Thoracic aorta (tissue), 2 donors: ENCODE data around the gene KIF1B. TPM values are rescaled to one million over a fixed set of nuclear protein-coding genes. Genes with fewer than 3 reads are reported as not detected.

ENCODE experiments used
- ATAC-seq: fragments of 150-250 bp; one replicate; pipeline ENCODE4 v1.8.0; 2017; ENCODE audit warnings: low read depth; ENCODE audit not compliant: insufficient number of reproducible peaks, low FRiP score
- DNase-seq: peaks from one replicate; pipeline ENCODE4 v3.0.0-alpha.2; 2020; ENCODE audit warnings: low spot score
- H3K27ac ChIP-seq, 2 donors: fragments of 200-600 bp; sonication (generic); 1 replicate in 1 of 2; 2 replicates in 1 of 2; pipeline ENCODE4 v1.5.1; 2016; ENCODE audit warnings: mild to moderate bottlenecking in 2 of 2, moderate library complexity in 2 of 2
- H3K27me3 ChIP-seq: fragments of 200-600 bp; sonication (generic); replicated peaks from 2 replicates; pipeline ENCODE4 v1.6.0; 2016; ENCODE audit warnings: mild to moderate bottlenecking; ENCODE audit not compliant: insufficient read depth
- H3K36me3 ChIP-seq: fragments of 200-600 bp; sonication (generic); one replicate; pipeline ENCODE4 v1.5.1; 2016
- H3K4me1 ChIP-seq, 2 donors: fragments of 200-600 bp; sonication (generic); 1 replicate in 1 of 2; 2 replicates in 1 of 2; pipeline versions ENCODE4 v1.5.1 to v1.6.0; 2016; ENCODE audit warnings: low read depth in 2 of 2, mild to moderate bottlenecking in 1 of 2; ENCODE audit not compliant: control insufficient read depth in 1 of 2
- H3K4me3 ChIP-seq: fragments of 200-600 bp; sonication (generic); 2 replicates; pipeline ENCODE4 v1.5.1; 2016; ENCODE audit warnings: mild to moderate bottlenecking
- H3K9me3 ChIP-seq: fragments of 200-600 bp; sonication (generic); 2 replicates; pipeline ENCODE4 v1.5.1; 2016
- CTCF ChIP-seq: fragments of 200-600 bp; sonication (generic); IDR thresholded peaks from one replicate; pipeline ENCODE4 v1.5.1; 2019; ENCODE audit warnings: antibody characterized with exemption
- total RNA-seq, 2 donors: library from RNA; depleted of rRNA; stranded (reverse); fragments of >200 nt; gene quantifications; one replicate each; pipeline versions ENCODE4 v1.1.0 to v1.2.3, GENCODE V29; 2016

The KIF1B gene
- total RNA-seq, 2 donors from 2014 or later = 40.1 to 64.3 TPM

DNA sequence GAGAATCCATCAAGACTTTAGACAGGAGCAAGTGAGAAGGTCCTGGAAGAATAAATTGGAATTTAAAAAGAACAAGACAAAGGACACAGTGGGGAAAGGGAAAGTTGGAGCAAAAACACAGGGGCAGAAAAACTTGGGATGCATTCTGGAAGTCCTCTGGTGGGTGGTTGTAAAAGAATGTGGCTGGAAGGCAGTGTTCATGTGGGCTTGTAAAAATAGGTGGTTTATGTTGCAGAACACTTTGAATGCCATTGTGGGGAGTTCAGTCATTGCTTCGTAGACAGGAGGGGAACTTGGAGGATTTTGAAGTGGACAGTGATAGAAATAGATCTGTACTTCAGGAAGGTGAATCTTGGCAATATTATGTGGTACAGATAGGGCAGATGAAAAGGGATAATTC is 15.2 kb downstream of the KIF1B start:
- Histone ChIP-seq H3K4me1 (peaks cover 22 to 60% of the 10 kb centered on the region in 2 donors), H3K27ac (no peak overlapping the region), H3K9me3 (no peaks in the 10 kb centered on the region), H3K27me3 (no peaks in the 10 kb centered on the region), H3K36me3 (no peaks in the 10 kb centered on the region), H3K4me3 (no peak overlapping the region)
- ATAC-seq = no peak
- TF ChIP-seq CTCF = no peak
- DNase-seq = no peak

DNA sequence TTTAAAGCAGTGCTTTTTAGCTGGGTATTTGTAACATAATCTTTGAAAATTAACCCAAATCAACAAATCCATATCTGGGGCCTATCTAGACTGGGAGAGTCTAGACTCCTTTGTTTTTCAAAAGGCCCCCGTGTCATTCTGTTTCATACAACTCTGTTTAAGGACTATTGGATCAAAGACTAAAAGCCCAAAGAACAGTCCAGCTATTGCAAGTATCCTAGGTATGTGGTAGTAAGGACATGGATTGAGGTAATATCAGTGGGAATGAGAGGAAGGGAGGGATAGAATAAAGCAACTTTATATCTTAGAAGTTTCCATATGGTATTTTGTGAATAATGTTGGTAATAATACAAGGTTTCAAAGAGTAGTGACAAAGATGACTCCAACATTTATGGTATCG is 18.2 kb downstream of the KIF1B start:
- Histone ChIP-seq H3K4me3 (no peak overlapping the region), H3K9me3 (no peaks in the 10 kb centered on the region), H3K4me1 (peaks cover 31 to 50% of the 10 kb centered on the region in 2 donors), H3K27ac (no peak overlapping the region), H3K36me3 (no peaks in the 10 kb centered on the region), H3K27me3 (no peaks in the 10 kb centered on the region)
- TF ChIP-seq CTCF = no peak
- ATAC-seq (no peak), DNase-seq (no peak)

GRCh38 chr1:10229903-10230302 is 19.5 kb downstream of the KIF1B start:
- DNase-seq (no peak), ATAC-seq (no peak)
- H3K27ac ChIP-seq = no peak overlapping the region
- H3K9me3 ChIP-seq = no peaks in the 10 kb centered on the region
- H3K4me3 ChIP-seq = no peak overlapping the region
- no peak for TF ChIP-seq CTCF
- no peaks in the 10 kb centered on the region for H3K27me3 ChIP-seq
- H3K36me3 ChIP-seq = peaks cover 4% of the 10 kb centered on the region
- peaks cover 31 to 44% of the 10 kb centered on the region in 2 donors for H3K4me1 ChIP-seq

DNA sequence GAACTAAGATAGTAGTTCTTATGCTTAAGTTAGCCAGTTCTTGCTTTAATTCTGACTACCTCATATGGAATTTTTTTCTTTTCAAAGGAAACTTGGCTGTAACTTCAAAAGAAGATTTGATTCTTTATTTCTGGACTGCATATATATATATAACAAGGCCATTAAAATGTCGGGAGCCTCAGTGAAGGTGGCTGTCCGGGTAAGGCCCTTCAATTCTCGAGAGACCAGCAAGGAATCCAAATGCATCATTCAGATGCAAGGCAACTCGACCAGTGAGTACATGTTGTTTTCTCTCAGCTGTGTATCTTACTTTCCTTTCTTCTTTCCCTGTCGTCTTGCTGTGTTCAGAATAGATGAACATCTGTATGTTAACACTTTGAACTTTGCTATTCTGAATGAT is 21.8 kb downstream of the KIF1B start:
- Histone ChIP-seq H3K9me3 (no peaks in the 10 kb centered on the region), H3K27me3 (no peaks in the 10 kb centered on the region), H3K36me3 (peaks cover 8% of the 10 kb centered on the region), H3K4me3 (no peak overlapping the region), H3K4me1 (peaks cover 31 to 37% of the 10 kb centered on the region in 2 donors), H3K27ac (peak overlapping the region in 1 of 2 donors; percentile 17)
- DNase-seq = no peak
- no peak for TF ChIP-seq CTCF
- ATAC-seq = no peak

GRCh38 chr1:10236405-10237156 is 26.2 kb downstream of the KIF1B start:
- Histone ChIP-seq H3K27ac (no peak overlapping the region), H3K9me3 (no peaks in the 10 kb centered on the region), H3K27me3 (no peaks in the 10 kb centered on the region), H3K4me1 (peaks cover 21 to 26% of the 10 kb centered on the region in 2 donors), H3K36me3 (peaks cover 8% of the 10 kb centered on the region), H3K4me3 (no peak overlapping the region)
- no peak for ATAC-seq
- DNase-seq = no peak
- TF ChIP-seq CTCF = no peak
